Upper lobe of left lung (tissue), 6 donors: ENCODE data around the gene TM7SF3. TPM values are rescaled to one million over a fixed set of nuclear protein-coding genes. Genes with fewer than 3 reads are reported as not detected.
A peak's percentile ranks its signal among the peaks of the same experiment; 100 is the strongest.

Experiments used
- ATAC-seq, 2 donors: fragments of 200-7000 bp; cut with Tn5 transposase; one replicate each; pipeline ENCODE4 v1.9.1; 2022; ENCODE audit warnings: mild to moderate bottlenecking in 2 of 2, moderate library complexity in 2 of 2; ENCODE audit not compliant: low FRiP score in 2 of 2
- DNase-seq, 2 donors: peaks; one replicate each; pipeline ENCODE4 v3.0.0-alpha.2; 2019 to 2020
- H3K27ac ChIP-seq, 4 donors: fragments of 200-600 bp; sonication (generic); one replicate each; pipeline ENCODE4 v1.5.1; 2016 to 2019
- H3K27me3 ChIP-seq, 4 donors: fragments of 200-600 bp; sonication (generic); one replicate each; pipeline ENCODE4 v1.5.1; 2017 to 2019
- H3K36me3 ChIP-seq, 4 donors: fragments of 200-600 bp; sonication (generic); one replicate each; pipeline ENCODE4 v1.5.1; 2016 to 2019
- H3K4me1 ChIP-seq, 4 donors: fragments of 200-600 bp; sonication (generic); one replicate each; pipeline ENCODE4 v1.5.1; 2018 to 2019
- H3K4me3 ChIP-seq, 4 donors: fragments of 200-600 bp; sonication (generic); one replicate each; pipeline ENCODE4 v1.5.1; 2017 to 2019; ENCODE audit warnings: mild to moderate bottlenecking in 2 of 4, moderate library complexity in 1 of 4
- H3K9me3 ChIP-seq, 4 donors: fragments of 200-600 bp; sonication (generic); one replicate each; pipeline ENCODE4 v1.5.1; 2018 to 2019
- CTCF ChIP-seq, 6 experiments: fragments of 450-650 bp in 4 of 6; fragments of 200-600 bp in 2 of 6; sonication (generic) in 2 of 6; IDR thresholded peaks; one replicate each; pipeline ENCODE4 v1.5.1; 2016 to 2019; ENCODE audit warnings: antibody characterized with exemption in 6 of 6
- EP300 ChIP-seq, 4 donors: sonication (generic); formaldehyde crosslinking; IDR thresholded peaks; one replicate each; pipeline ENCODE4 v1.5.1; 2017; ENCODE audit warnings: antibody characterized with exemption in 4 of 4, control low read depth in 2 of 4
- POLR2A ChIP-seq, 4 donors: fragments of 450-650 bp; IDR thresholded peaks; one replicate each; pipeline ENCODE4 v1.5.1; 2016 to 2017; ENCODE audit warnings: antibody characterized with exemption in 4 of 4, mild to moderate bottlenecking in 2 of 4
- POLR2AphosphoS5 ChIP-seq, 2 donors: sonication (generic); formaldehyde crosslinking; IDR thresholded peaks; one replicate each; pipeline ENCODE4 v1.5.1; 2017; ENCODE audit warnings: antibody characterized with exemption in 2 of 2
- WGBS, 2 donors: methylation state at CpG; one replicate each; pipeline ENCODE4 v1.1.5; 2017 to 2018; 5-methylcytosine and 5-hydroxymethylcytosine counted together
- total RNA-seq, 6 donors: library from RNA; depleted of rRNA in 4 of 6; stranded (reverse); fragments of >200 nt in 4 of 6; gene quantifications; one replicate each; pipeline versions ENCODE4 v1.1.0 to v1.2.1, GENCODE V29; 2016 to 2021
- donor health status: DM: no; HTN: no; CAD: no; lungs with moderate emphysema.
- donor health status: DM: no; HTN: yes; CAD: no; lungs with severe emphysema.

Gene TM7SF3
- total RNA-seq = 10 to 100 TPM; 33.5 to 81.1 (median 69.2) TPM

- no peaks in the 10 kb centered on the region for H3K9me3 ChIP-seq
- peak; percentile 52 to 72 for TF ChIP-seq POLR2AphosphoS5 (IDR thresholded peaks at IDR 0.05)
- peak in 1 of 4 donors; percentile 47 for TF ChIP-seq EP300 (IDR thresholded peaks at IDR 0.05)
- peak in 3 of 4 donors; percentile 60 to 84 (median 78) for TF ChIP-seq POLR2A (IDR thresholded peaks at IDR 0.05)
- peak; percentile 95 to 99 (median 98) for TF ChIP-seq CTCF (IDR thresholded peaks at IDR 0.05)
- H3K4me3 ChIP-seq = peak within 1 kb of the TSS; percentile 82 to 94 (median 93)
- peak within 1 kb of the TSS; percentile 91 to 94 (median 94) for H3K27ac ChIP-seq
- H3K27me3 ChIP-seq = no peaks in the 10 kb centered on the region
- peak; percentile 97 to 99 for DNase-seq
- no peaks in the 10 kb centered on the region for H3K36me3 ChIP-seq
- 1% methylated on average over 16 to 24 of the region's 71 CpGs for WGBS, 2 donors
- H3K4me1 ChIP-seq = peaks cover 34 to 40% (median 38%) of the 10 kb centered on the region in 4 donors
- peak; percentile 96 to 99 for ATAC-seq
These were observed at the start of gene TM7SF3 for GRCh38 chr12:27014085-27014858. Gene TM7SF3 (minus strand): TSS chr12:27014384. CDS start chr12:27014168, 216 bp downstream.

- no peaks in the 10 kb centered on the region for H3K9me3 ChIP-seq
- TF ChIP-seq POLR2A (IDR thresholded peaks at IDR 0.05) = no peak
- TF ChIP-seq CTCF (IDR thresholded peaks at IDR 0.05) = no peak
- no peak for TF ChIP-seq EP300 (IDR thresholded peaks at IDR 0.05)
- no peak for ATAC-seq
These were observed 49.2 kb upstream of the TM7SF3 start for GRCh38 chr12:27063250-27063851.

GRCh38 chr12:27061317-27061716 is 47.1 kb upstream of the TM7SF3 start:
- TF ChIP-seq EP300 (IDR thresholded peaks at IDR 0.05) (no peak), CTCF (IDR thresholded peaks at IDR 0.05) (no peak), POLR2A (IDR thresholded peaks at IDR 0.05) (no peak), POLR2AphosphoS5 (IDR thresholded peaks at IDR 0.05) (no peak)
- Histone ChIP-seq H3K4me1 (no peaks in the 10 kb centered on the region), H3K36me3 (no peaks in the 10 kb centered on the region), H3K27me3 (no peaks in the 10 kb centered on the region), H3K4me3 (no peak overlapping the region), H3K9me3 (no peaks in the 10 kb centered on the region), H3K27ac (no peak overlapping the region)
- no peak for ATAC-seq
- no peak for DNase-seq
- 93 to 94% methylated on average over 3 of the region's 3 CpGs for WGBS, 2 donors

More at GRCh38 chr12:27063250-27063851, 49.2 kb upstream of the TM7SF3 start:
- no peak overlapping the region for H3K27ac ChIP-seq
- H3K27me3 ChIP-seq = no peaks in the 10 kb centered on the region
- no peaks in the 10 kb centered on the region for H3K36me3 ChIP-seq
- no peaks in the 10 kb centered on the region for H3K4me1 ChIP-seq
- H3K4me3 ChIP-seq = no peak overlapping the region
- DNase-seq = no peak

GRCh38 chr12:27060740-27061139 is 46.6 kb upstream of the TM7SF3 start:
- Histone ChIP-seq H3K9me3 (no peaks in the 10 kb centered on the region), H3K27ac (no peak overlapping the region), H3K27me3 (no peaks in the 10 kb centered on the region), H3K36me3 (no peaks in the 10 kb centered on the region), H3K4me1 (no peaks in the 10 kb centered on the region), H3K4me3 (no peak overlapping the region)
- DNase-seq = no peak
- no peak for ATAC-seq
- no peak for TF ChIP-seq POLR2A (IDR thresholded peaks at IDR 0.05)
- no peak for TF ChIP-seq CTCF (IDR thresholded peaks at IDR 0.05)
- no peak for TF ChIP-seq POLR2AphosphoS5 (IDR thresholded peaks at IDR 0.05)
- TF ChIP-seq EP300 (IDR thresholded peaks at IDR 0.05) = no peak
- 73 to 81% methylated on average over 2 of the region's 2 CpGs for WGBS, 2 donors
